8988T (cell line): ENCODE measurements around the gene ARHGAP24.

Experiments used
- DNase-seq: peaks from one replicate; pipeline ENCODE4 v3.0.0; 2011

ARHGAP24 gene

GRCh38 chr4:85520765-85521749 is 46.1 kb downstream of the ARHGAP24 start:
- DNase-seq: no peak

GRCh38 chr4:85522277-85522676 is 47.3 kb downstream of the ARHGAP24 start:
- DNase-seq: no peak

- no peak for DNase-seq
Measured at GRCh38 chr4:85522836-85523235, 47.9 kb downstream of the ARHGAP24 start.

GRCh38 chr4:85527815-85528214 is 52.9 kb downstream of the ARHGAP24 start:
- no peak for DNase-seq

GRCh38 chr4:85531560-85532341 is 56.8 kb downstream of the ARHGAP24 start:
- no peak for DNase-seq

- DNase-seq: no peak
Measured at GRCh38 chr4:85534120-85534519, 59.2 kb downstream of the ARHGAP24 start.

- no peak for DNase-seq
Measured at GRCh38 chr4:85543832-85544231, 68.9 kb downstream of the ARHGAP24 start.

GRCh38 chr4:85544751-85545150 is 69.8 kb downstream of the ARHGAP24 start:
- no peak for DNase-seq

- no peak for DNase-seq
Measured at GRCh38 chr4:85548116-85548515, 73.2 kb downstream of the ARHGAP24 start.

GRCh38 chr4:85548841-85549240 is 73.9 kb downstream of the ARHGAP24 start:
- DNase-seq: no peak

GRCh38 chr4:85555206-85555605 is 80.3 kb downstream of the ARHGAP24 start:
- no peak for DNase-seq

GRCh38 chr4:85556283-85556682 is 81.3 kb downstream of the ARHGAP24 start:
- no peak for DNase-seq

GRCh38 chr4:85557016-85557901 is 82.3 kb downstream of the ARHGAP24 start:
- no peak for DNase-seq

GRCh38 chr4:85565761-85566480 is 91.0 kb downstream of the ARHGAP24 start:
- no peak for DNase-seq

GRCh38 chr4:85569730-85570299 is 94.9 kb downstream of the ARHGAP24 start:
- no peak for DNase-seq

- DNase-seq: no peak
Measured at GRCh38 chr4:85570388-85570787, 95.4 kb downstream of the ARHGAP24 start.

GRCh38 chr4:85571008-85571407 is 96.1 kb downstream of the ARHGAP24 start:
- DNase-seq: no peak

- DNase-seq: no peak
Measured at GRCh38 chr4:85573270-85573669, 98.3 kb downstream of the ARHGAP24 start.

- no peak for DNase-seq
Measured at GRCh38 chr4:85577307-85577706, 102.4 kb downstream of the ARHGAP24 start.

- no peak for DNase-seq
Measured at GRCh38 chr4:85579942-85580341, 105.0 kb downstream of the ARHGAP24 start.

GRCh38 chr4:85580489-85580888 is 105.5 kb downstream of the ARHGAP24 start:
- DNase-seq: no peak

- no peak for DNase-seq
Measured at GRCh38 chr4:85587952-85588351, 113.0 kb downstream of the ARHGAP24 start.
